ENCODE data around the gene PRDM5.

DNA sequence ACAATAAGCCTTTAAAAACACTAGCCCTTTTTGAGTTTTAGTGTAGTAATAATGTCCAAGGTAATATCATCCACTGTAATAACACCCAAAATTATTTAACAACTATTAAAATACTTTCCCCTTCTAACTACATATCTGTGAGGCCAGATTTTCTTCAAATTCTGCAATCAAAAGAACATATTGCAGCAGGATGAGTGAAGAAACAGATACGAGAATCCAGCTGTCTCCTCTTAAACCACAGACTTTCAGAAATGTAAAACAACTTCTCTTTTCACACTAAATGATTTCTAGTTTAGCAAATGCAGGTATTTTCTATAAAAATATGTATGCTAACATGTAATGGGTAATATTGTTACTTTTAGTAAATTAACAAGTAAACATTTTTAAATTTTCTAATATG is 148.9 kb downstream of the PRDM5 start:
- TF ChIP-seq ATF1 (CRISPR knock-in tag; IDR thresholded peaks at IDR 0.05) (no peak), ATAD3A (CRISPR knock-in tag; IDR thresholded peaks at IDR 0.05) (no peak), EP300 (IDR thresholded peaks at IDR 0.05; ENCODE audit: low read depth in 2 of 2, low read length in 2 of 2) (no peak), EP300 (CRISPR knock-in tag; IDR thresholded peaks at IDR 0.05; ENCODE audit: borderline replicate concordance) (no peak), KLF13 (CRISPR knock-in tag; IDR thresholded peaks at IDR 0.05) (no peak), ZNF879 (CRISPR knock-in tag; IDR thresholded peaks at IDR 0.05) (no peak)
- TF ChIP-seq, protein P1, sequence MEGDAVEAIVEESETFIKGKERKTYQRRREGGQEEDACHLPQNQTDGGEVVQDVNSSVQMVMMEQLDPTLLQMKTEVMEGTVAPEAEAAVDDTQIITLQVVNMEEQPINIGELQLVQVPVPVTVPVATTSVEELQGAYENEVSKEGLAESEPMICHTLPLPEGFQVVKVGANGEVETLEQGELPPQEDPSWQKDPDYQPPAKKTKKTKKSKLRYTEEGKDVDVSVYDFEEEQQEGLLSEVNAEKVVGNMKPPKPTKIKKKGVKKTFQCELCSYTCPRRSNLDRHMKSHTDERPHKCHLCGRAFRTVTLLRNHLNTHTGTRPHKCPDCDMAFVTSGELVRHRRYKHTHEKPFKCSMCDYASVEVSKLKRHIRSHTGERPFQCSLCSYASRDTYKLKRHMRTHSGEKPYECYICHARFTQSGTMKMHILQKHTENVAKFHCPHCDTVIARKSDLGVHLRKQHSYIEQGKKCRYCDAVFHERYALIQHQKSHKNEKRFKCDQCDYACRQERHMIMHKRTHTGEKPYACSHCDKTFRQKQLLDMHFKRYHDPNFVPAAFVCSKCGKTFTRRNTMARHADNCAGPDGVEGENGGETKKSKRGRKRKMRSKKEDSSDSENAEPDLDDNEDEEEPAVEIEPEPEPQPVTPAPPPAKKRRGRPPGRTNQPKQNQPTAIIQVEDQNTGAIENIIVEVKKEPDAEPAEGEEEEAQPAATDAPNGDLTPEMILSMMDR (CRISPR knock-in tag; IDR thresholded peaks at IDR 0.05), result no peak
